DMS153 treated with DMSO at 0.1 percent for 48 hours (cell line): ENCODE measurements around the gene UNC93A.
"Not testable (repeated sequence)": the region's sequence is repeated elsewhere in the genome, so short reads cannot be mapped to it uniquely, and the experiment has no call there.

ENCODE experiments used
- DNase-seq: peaks from one replicate; lab custom pipeline; 2025; ENCODE audit not compliant: unreplicated experiment; lab: John Stamatoyannopoulos, UW

Gene UNC93A

GRCh38 chr6:167270499-167271311 lies 20.4 kb upstream of the UNC93A start:
- no peak for DNase-seq

GRCh38 chr6:167272151-167272550 lies 19.0 kb upstream of the UNC93A start:
- no peak for DNase-seq

GRCh38 chr6:167272696-167273379 lies 18.3 kb upstream of the UNC93A start:
- no peak for DNase-seq

DNA sequence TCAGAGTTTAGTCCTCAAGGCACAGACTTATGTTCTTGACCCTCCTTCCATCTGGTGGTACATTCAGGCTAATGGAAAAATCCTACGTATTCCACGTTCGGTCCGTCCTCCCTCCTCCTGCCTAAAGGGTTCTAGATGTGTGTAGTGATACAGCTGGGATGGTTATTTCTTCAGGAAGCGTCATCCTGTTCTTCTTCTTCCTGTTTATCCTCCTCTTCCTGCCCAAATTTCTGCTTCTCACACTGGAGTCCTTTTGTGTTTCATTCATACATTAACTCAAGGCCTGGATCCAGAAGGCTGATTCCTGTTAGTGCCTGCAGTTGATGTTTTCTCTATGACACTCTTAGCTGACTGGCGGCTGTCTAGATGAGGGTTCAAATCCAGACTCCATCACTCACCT lies 16.8 kb upstream of the UNC93A start:
- DNase-seq, result no peak

- no peak for DNase-seq
Observed at GRCh38 chr6:167275001-167275400, 16.1 kb upstream of the UNC93A start.

GRCh38 chr6:167275436-167275835 lies 15.7 kb upstream of the UNC93A start:
- no peak for DNase-seq

GRCh38 chr6:167276772-167277533 lies 14.2 kb upstream of the UNC93A start:
- DNase-seq, result no peak

DNA sequence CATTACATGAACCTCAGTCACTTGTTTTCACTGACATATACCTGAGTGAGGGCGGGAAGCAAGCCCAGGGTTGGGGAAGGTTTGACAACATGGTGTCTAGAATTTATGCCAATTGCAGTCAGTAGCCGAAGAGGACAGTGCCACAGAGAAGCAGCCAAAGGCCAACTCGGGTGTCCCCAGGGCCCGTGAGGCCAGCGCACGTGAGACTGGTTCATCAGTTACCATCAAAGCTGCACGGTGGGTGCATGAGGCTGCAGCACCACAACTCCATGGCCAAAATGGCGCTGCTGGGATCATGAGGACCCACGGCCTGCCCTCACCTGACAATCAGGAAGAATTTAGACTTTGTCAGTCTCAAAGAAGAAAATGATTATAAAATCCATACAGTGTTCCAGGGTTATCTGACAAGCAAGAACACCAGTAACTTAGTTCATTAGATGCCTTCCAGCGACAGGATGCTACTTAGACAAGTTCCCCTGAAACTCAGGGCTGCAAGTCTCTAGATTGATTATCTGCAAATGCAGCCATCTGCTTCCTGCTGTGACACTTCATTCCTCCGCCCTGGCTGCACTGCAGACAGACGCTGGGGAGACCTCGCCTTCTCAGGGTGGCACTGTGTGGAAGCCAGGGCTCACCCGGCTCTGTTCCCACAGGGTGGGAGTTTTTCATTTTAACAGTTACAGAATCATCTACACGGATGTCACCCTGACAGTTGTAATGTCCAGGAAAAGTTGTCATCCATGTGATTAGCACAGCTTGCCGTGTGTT lies 12.8 kb upstream of the UNC93A start:
- not testable (repeated sequence) for DNase-seq

DNA sequence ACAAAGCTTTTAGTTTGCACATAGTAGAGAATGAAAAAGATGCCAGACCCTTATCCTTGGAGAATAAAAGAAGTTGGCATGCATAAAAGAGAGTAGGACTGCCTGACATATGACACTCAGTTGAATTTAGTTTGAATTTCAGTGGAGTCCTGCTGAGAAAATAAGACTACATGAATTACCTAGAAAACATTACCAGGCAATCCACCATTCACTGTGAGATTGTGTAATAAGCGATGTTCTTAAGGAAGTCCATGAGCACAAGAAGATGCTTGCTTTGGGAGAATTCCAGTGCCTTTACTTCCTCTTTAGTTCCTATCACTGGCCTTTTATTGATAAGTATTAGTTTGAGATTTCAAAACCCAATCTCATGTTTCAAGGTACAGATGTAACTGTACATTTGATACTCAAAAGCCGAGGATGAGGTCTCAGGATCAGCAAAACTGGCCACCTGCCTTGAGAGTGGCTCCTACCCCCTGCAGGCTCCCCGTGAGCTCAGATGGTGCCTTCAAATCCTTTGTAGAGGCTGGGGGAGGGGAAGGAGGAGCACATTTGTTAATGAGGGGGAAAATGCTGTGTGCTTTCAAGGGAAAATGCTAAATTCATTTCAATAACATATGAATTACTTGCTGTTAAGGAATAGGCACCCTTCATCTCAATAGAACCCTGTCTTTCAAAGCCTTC lies 11.2 kb upstream of the UNC93A start:
- no peak for DNase-seq

- not testable (repeated sequence) for DNase-seq
Observed at GRCh38 chr6:167280466-167280865, 10.6 kb upstream of the UNC93A start.

- DNase-seq, result no peak
Observed at GRCh38 chr6:167282165-167282564, 8.9 kb upstream of the UNC93A start.

- DNase-seq, result not testable (repeated sequence)
Observed at GRCh38 chr6:167284565-167284964, 6.5 kb upstream of the UNC93A start.

DNA sequence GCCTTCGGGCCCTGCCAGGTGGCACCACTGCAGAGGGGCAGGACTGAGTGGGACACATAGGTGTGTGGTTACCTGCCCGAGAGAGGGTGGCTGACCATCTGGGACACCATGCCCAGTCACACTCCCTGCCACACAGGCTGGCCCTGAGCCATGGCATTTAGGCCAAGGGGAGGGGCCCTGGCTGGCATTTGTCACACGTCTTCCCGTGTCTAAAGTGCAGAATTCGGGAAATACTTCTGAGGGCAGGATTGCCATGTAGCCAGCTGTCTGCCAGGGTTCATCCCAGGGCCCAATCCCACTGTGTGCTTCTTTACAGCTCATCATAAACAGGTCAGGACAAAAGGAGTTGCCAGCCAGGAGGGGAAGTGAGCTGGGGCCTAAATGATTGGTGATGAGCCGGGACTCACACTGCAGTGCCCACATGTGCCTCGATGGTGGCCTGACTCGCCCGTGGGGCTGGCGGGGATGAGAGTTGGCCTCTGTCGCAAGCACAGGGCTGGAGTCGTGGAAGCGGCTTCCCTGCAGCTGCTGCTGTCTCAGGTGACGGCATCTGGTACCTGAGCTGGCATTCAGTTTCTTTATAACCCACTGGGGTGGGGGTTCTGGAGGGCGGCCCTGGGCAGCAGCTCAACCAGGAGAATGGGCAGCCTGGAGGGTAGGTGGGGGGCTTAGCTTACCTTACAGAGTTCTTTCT lies 5.9 kb upstream of the UNC93A start:
- no peak for DNase-seq

DNA sequence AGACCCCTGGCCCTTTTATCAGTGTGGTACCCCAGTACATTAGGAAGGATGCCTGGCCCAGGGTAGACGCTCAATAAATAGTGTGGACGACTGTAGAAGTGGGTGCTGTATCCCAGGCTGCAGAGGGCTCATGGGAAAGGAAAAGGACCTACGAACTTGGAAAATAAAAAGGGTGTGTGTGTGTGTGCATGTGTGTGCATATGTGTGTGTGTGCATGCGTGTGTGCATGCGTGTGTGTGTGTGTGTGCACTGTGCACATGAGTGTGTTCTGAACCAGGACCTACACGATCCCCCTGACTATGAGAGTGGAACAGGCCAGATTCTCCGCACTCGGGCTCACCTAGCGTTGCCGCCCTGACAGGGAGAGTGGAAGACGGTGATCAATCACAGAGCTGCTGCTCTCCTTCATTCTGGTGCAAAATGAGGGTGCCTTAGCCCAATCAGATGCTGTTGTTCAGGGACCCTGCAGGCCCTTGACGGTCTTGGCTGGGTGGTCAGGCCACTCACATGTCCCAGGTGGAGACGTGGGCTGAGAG lies 3.5 kb upstream of the UNC93A start:
- no peak for DNase-seq

GRCh38 chr6:167288591-167289225 lies 2.4 kb upstream of the UNC93A start:
- not testable (repeated sequence) for DNase-seq

- not testable (repeated sequence) for DNase-seq
Observed at GRCh38 chr6:167289291-167289690, 1.8 kb upstream of the UNC93A start.

GRCh38 chr6:167291623-167292300 lies 647 bp downstream of the UNC93A start:
- no peak for DNase-seq

DNA sequence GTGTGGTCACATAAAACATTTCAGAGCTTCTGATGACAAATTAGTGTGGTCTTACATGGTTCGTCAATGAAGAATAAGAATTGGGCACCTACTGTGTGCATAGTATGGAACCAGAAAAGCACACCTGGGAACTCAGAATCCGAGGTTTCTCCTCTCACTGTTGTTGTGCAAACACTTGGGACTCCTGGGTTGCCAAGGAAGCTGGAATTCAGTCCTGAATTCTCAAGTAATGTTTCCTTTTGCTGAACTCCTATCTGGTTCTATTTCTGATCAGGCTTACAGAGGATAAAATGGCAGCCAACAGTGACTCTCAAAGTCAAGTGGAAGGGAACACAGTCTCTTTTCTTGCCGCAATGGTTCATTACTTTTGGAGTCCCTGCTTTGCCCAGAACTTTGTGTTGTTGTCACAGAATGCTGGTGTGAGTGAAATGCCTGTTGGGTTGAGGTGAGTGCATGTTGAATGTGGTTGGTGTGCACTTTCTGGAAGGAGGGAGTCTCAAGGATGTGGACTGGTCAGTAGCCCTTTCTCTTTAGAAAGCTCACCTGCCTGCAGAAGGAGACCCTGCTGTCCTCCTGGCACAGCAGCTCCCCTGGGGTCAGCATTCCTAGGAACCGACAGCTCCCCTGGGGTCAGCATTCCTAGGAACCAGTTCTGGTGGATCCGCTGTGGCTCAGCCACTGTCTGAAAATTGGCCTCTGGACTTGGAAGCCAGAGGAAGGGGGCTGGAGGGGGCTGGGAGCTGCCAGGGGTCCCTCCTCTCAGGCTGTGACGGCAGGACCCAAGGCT lies 1.4 kb downstream of the UNC93A start:
- DNase-seq, result no peak
